Measurements from ENCODE around the gene MICAL2.
"Not testable (repeated sequence)": the region's sequence is repeated elsewhere in the genome, so short reads cannot be mapped to it uniquely, and the experiment has no call there.

Gene MICAL2

DNA sequence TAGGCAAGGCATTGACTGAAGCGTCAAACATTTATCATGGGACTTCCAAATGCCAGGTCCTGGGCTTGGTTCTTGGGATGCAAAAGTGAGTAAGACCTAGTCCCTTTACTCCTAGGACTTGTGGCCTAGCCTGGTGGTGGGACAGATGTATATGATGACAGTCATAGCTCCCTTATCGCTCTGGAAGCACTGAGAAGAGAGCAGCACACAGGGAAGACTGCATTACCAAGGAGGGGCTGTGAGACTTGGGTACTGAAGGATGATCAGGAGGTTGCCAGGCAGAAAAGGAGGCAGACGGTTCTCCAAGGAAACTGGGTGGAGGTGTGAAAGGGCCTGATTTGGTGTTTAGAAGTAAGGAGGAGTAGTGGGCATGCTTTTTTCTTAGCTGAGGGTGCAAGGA lies 32.5 kb downstream of the MICAL2 start:
- TF ChIP-seq, protein P1, sequence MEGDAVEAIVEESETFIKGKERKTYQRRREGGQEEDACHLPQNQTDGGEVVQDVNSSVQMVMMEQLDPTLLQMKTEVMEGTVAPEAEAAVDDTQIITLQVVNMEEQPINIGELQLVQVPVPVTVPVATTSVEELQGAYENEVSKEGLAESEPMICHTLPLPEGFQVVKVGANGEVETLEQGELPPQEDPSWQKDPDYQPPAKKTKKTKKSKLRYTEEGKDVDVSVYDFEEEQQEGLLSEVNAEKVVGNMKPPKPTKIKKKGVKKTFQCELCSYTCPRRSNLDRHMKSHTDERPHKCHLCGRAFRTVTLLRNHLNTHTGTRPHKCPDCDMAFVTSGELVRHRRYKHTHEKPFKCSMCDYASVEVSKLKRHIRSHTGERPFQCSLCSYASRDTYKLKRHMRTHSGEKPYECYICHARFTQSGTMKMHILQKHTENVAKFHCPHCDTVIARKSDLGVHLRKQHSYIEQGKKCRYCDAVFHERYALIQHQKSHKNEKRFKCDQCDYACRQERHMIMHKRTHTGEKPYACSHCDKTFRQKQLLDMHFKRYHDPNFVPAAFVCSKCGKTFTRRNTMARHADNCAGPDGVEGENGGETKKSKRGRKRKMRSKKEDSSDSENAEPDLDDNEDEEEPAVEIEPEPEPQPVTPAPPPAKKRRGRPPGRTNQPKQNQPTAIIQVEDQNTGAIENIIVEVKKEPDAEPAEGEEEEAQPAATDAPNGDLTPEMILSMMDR (conservative IDR thresholded peaks at IDR 0.05), result no peak
- no peak overlapping the region for H3K27ac ChIP-seq

DNA sequence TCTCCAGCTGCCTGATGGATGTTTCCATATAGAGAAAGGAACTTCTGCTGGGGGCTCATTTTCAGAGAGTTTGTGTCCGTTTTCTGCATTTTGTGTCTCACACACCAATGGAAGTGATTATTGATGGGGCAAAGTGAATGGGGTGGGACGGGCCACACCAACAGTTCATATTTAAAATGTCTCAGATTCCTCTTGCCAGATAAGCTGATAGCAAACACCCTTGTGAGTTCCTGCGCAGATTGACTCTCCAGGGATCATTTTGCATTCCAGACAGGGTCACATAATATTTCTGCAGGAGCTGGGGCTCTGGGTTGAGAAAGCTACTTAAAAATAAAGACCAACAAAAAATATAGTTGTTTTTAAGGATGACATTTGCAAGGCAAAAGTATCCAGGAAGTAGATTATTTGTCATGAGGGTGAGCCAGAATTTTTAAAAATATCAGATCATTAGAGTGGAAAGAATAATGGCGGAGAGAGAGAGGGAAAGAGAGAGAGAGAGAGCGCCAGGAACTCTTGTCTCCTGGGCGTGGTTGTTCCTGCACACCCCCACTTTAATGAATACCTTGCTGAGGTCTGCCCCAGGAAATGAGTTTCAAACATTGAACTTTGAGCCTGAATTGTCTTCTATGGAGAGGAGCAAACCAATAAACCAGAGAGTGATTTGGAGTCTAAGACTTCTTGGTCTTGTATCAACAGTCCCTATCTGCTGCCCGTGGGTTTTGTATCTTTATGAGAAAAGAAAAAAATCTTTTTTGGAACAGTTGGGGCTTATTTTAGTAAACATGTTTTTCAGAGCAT lies 33.3 kb downstream of the MICAL2 start:
- TF ChIP-seq, protein P1 (conservative IDR thresholded peaks at IDR 0.05), result no peak
- H3K27ac ChIP-seq, result no peak overlapping the region

DNA sequence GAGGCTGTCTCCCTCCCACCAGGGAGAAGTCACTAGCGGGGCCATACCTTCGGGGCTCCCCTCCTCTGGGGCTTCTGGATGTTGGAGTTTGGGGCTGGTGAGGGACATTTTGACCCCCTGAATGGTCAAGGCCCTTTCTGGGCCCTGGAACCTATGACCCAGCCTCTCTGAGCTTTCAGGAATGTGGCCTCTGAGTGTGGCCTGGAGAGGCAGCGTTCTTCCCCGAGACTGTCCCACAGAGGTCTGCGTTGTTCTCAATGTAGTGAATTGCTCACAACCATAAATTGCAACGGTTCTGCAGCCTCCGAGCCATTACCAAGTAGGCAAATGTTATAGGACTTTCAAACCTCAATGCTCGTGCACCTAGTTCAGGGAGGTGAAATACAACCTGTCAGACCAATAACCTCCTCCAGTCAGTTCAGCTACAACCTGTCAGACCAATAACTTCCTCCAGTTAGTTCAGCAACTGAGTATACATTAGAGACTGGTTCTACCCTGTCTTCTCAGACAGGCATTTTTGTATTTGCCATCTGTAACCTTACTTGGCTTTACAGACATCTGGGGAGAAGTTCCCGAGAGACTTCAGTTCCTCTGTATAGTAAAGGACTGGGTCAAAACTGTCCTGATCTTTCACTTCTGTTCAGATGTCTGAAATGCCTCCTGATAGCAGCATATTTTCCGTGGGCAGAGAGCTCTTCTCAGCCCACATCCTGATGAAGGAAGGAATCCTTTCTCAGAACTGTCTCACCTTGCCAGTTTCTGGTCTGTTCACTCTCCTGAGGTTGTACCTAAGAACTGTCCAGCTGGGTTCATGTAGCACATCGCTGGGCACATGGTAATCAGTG lies 34.2 kb downstream of the MICAL2 start:
- TF ChIP-seq, protein P1 (conservative IDR thresholded peaks at IDR 0.05), result no peak

DNA sequence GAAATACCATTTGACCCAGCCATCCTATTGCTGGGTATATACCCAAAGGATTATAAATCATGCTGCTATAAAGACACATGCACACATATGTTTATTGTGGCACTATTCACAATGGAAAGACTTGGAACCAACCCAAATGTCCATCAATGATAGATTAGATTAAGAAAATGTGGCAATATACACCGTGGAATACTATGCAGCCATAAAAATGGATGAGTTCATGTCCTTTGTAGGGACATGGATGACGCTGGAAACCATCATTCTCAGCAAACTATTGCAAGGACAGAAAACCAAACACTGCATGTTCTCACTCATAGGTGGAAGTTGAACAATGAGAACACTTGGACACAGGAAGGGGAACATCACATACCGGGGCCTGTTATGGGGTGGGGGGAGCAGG lies 36.3 kb downstream of the MICAL2 start:
- H3K27ac ChIP-seq, result not testable (repeated sequence)

More for the DNA sequence above, 34.2 kb downstream of the MICAL2 start:
- H3K27ac ChIP-seq, result no peak overlapping the region

DNA sequence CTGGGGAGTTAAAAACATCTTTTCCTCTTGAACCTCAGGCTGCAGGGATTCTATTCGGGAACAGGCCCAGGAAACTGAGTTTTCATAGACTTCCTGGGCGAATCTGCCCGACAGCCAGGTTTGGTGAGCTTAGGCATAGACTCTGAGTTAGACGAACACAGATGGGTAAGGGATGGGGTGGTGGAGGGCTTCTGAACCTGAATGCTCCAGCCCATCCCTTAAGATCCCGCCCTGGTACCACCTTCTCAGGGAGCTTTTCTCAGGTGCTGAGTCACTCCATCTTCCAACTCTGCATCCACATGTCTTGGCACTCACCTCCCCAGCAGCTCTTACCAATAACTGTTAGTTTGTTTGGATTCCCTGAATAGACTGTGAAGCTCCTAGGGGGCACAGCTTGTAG lies 37.4 kb downstream of the MICAL2 start:
- H3K27ac ChIP-seq, result no peak overlapping the region
- TF ChIP-seq, protein P1 (conservative IDR thresholded peaks at IDR 0.05), result no peak

DNA sequence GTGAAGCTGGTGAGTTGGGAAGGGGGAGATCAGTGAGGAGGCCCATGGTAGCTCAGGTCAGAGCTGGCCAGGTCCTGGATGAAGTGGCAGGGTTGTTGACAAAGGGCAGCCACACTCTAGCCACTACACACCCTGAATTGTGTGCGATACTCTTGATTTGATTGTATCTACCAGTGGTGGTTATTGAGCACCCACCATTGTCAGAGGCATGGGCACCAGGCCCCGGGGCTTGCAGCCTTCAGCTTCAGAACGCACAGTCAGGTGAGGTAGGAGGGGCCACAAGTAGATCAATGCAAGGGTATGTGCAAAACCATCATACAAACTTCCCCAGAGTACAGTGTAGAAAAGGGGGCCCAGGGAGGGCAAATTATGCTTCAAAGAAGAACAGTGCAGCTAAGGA lies 38.1 kb downstream of the MICAL2 start:
- H3K27ac ChIP-seq, result no peak overlapping the region
- TF ChIP-seq, protein P1 (conservative IDR thresholded peaks at IDR 0.05), result no peak

DNA sequence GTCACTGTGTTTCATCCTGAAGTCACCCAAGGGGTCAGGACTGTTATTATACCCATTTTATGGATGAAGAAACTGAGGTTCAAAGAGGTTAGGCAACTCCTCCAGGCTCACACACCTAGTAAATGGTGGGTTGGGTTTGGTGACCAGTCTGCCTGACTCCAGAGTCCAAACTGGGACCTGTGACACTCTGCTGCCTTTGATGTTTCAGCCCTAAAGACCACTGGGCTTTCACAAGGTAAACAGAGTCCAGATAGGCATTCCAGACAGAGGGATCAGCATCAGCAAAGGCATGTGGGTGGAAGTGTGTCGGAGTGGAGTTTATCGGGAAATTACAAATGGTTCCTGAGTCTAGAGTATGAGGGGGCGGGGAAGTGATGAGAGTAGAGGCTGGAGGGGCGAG lies 38.5 kb downstream of the MICAL2 start:
- TF ChIP-seq, protein P1 (conservative IDR thresholded peaks at IDR 0.05), result no peak
- H3K27ac ChIP-seq, result no peak overlapping the region

All from VCaP (cell line).